Mesenchymal stem cell (in vitro differentiated cells and primary cell): ENCODE data around the gene C3orf70.

Experiments
- DNase-seq: peaks from one replicate; pipeline ENCODE4 v3.0.0-alpha.2; 2013
- H2AFZ ChIP-seq: one replicate; pipeline ENCODE4 v1.6.1; 2013; ENCODE audit warnings: low read depth, mild to moderate bottlenecking, control low read depth, inconsistent platforms, low read length, moderate library complexity
- H2AK5ac ChIP-seq: 2 replicates; pipeline ENCODE4 v1.6.1; 2013; ENCODE audit warnings: low read length, moderate library complexity, mild to moderate bottlenecking, inconsistent platforms; ENCODE audit not compliant: severe bottlenecking
- H2BK120ac ChIP-seq: one replicate; pipeline ENCODE4 v1.6.1; 2013; ENCODE audit warnings: low read depth, mild to moderate bottlenecking, inconsistent platforms, low read length, moderate library complexity
- H2BK12ac ChIP-seq, 2 experiments: one replicate each; pipeline ENCODE4 v1.6.1; 2013; ENCODE audit warnings: inconsistent platforms in 2 of 2, low read length in 2 of 2, mild to moderate bottlenecking in 2 of 2, moderate library complexity in 2 of 2, control low read depth in 1 of 2
- H2BK15ac ChIP-seq: one replicate; pipeline ENCODE4 v1.6.1; 2013; ENCODE audit warnings: mild to moderate bottlenecking, low read depth, inconsistent platforms; ENCODE audit not compliant: poor library complexity, severe bottlenecking
- H2BK5ac ChIP-seq: 2 replicates; pipeline ENCODE4 v1.6.1; 2013; ENCODE audit warnings: low read depth, mild to moderate bottlenecking, low read length, control low read depth, inconsistent platforms; ENCODE audit not compliant: poor library complexity, severe bottlenecking
- H3K14ac ChIP-seq, 2 experiments: one replicate each; pipeline ENCODE4 v1.6.1; 2013; ENCODE audit warnings: inconsistent platforms in 2 of 2, low read length in 2 of 2, control low read depth in 1 of 2, mild to moderate bottlenecking in 1 of 2, moderate library complexity in 1 of 2
- H3K18ac ChIP-seq, 2 experiments: one replicate each; pipeline ENCODE4 v1.6.1; 2013; ENCODE audit warnings: inconsistent platforms in 2 of 2, low read length in 2 of 2, control low read depth in 1 of 2, low read depth in 1 of 2, mild to moderate bottlenecking in 1 of 2
- H3K23ac ChIP-seq, 2 experiments: one replicate each; pipeline ENCODE4 v1.6.1; 2013; ENCODE audit warnings: inconsistent platforms in 2 of 2, low read length in 2 of 2, mild to moderate bottlenecking in 2 of 2, moderate library complexity in 2 of 2, control low read depth in 1 of 2
- H3K27ac ChIP-seq: 2 replicates; pipeline ENCODE4 v1.5.1; 2013; ENCODE audit warnings: mild to moderate bottlenecking, moderate library complexity, low read length, control low read depth, inconsistent platforms; ENCODE audit not compliant: poor library complexity, severe bottlenecking
- H3K27me3 ChIP-seq, 2 experiments: 2 replicates each; pipeline versions ENCODE4 v1.6.1 to v1.7.0; 2013; ENCODE audit warnings: low read length in 2 of 2, mild to moderate bottlenecking in 2 of 2, moderate library complexity in 2 of 2, control low read depth in 1 of 2, inconsistent platforms in 1 of 2; ENCODE audit not compliant: control insufficient read depth in 1 of 2, insufficient read depth in 1 of 2
- H3K36me3 ChIP-seq, 2 experiments: 2 replicates each; pipeline versions ENCODE4 v1.6.1 to v1.7.0; 2013; ENCODE audit warnings: low read length in 2 of 2, control low read depth in 1 of 2, inconsistent platforms in 1 of 2, low read depth in 1 of 2, mild to moderate bottlenecking in 1 of 2; ENCODE audit not compliant: insufficient read depth in 2 of 2, control insufficient read depth in 1 of 2
- H3K4ac ChIP-seq, 2 experiments: one replicate each; pipeline ENCODE4 v1.6.1; 2013; ENCODE audit warnings: inconsistent platforms in 2 of 2, low read length in 2 of 2, mild to moderate bottlenecking in 2 of 2, moderate library complexity in 2 of 2, control low read depth in 1 of 2, low read depth in 1 of 2
- H3K4me1 ChIP-seq: 2 replicates; pipeline ENCODE4 v1.6.1; 2013; ENCODE audit warnings: low read depth, low read length, control low read depth; ENCODE audit not compliant: control insufficient read depth, insufficient read depth
- H3K4me2 ChIP-seq: 2 replicates; pipeline ENCODE4 v1.6.1; 2013; ENCODE audit warnings: low read length, mild to moderate bottlenecking, inconsistent platforms; ENCODE audit not compliant: poor library complexity, severe bottlenecking
- H3K4me3 ChIP-seq, 2 experiments: 2 replicates each; pipeline versions ENCODE4 v1.5.1 to v1.7.0; 2013; ENCODE audit warnings: low read length in 2 of 2, mild to moderate bottlenecking in 2 of 2, control low read depth in 1 of 2, low read depth in 1 of 2; ENCODE audit not compliant: insufficient read depth in 1 of 2
- H3K79me1 ChIP-seq: replicated peaks from 2 replicates; pipeline ENCODE4 v1.6.1; 2013; ENCODE audit warnings: mild to moderate bottlenecking, control low read depth, low read length, inconsistent platforms; ENCODE audit not compliant: poor library complexity, severe bottlenecking
- H3K9ac ChIP-seq: 2 replicates; pipeline ENCODE4 v1.7.0; 2013; ENCODE audit warnings: mild to moderate bottlenecking, low read length, moderate library complexity
- H3K9me3 ChIP-seq: 2 replicates; pipeline ENCODE4 v1.7.0; 2013; ENCODE audit warnings: mild to moderate bottlenecking, low read length; ENCODE audit not compliant: control insufficient read depth
- H4K8ac ChIP-seq: one replicate; pipeline ENCODE4 v1.6.1; 2013; ENCODE audit warnings: inconsistent platforms, mild to moderate bottlenecking, low read length, moderate library complexity
- H4K91ac ChIP-seq: one replicate; pipeline ENCODE4 v1.6.1; 2013; ENCODE audit warnings: mild to moderate bottlenecking, low read length, inconsistent platforms
- WGBS: methylation state at CpG from one replicate; pipeline ENCODE4 v1.1.7; 2013; ENCODE audit warnings: mixed read lengths; 5-methylcytosine and 5-hydroxymethylcytosine counted together

C3orf70 gene

DNA sequence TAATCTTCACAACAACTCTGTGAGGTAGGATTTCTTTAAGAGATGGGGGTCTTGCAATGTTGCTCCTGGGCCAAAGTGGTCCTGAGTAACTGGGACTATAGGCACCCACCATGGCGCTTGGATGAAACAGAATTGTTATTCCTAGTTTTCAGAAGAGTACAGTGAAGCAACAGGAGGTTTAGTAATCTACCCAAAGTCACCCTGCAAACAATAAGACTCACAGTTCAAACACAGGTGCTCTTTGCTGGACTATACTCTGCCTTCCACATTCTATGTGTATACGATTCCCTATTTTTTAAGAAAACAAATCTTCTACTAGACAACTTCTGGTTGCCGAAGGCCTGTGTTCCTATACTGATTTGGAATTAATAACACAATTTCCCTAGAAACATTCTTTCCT lies 8.1 kb downstream of the C3orf70 start:
- no peak overlapping the region for H3K4me2 ChIP-seq
- DNase-seq = no peak
- no peak overlapping the region for H2AFZ ChIP-seq
- no peak overlapping the region for H3K23ac ChIP-seq
- no peak overlapping the region for H2BK12ac ChIP-seq
- 86% methylated on average over 2 of the region's 3 CpGs for WGBS
- H3K14ac ChIP-seq = no peak overlapping the region
- H2BK5ac ChIP-seq = no peak overlapping the region
- peaks cover 0 to 4% of the 10 kb centered on the region in 2 experiments for H3K27me3 ChIP-seq
- no peak overlapping the region for H3K4me3 ChIP-seq
- H3K4me1 ChIP-seq = no peaks in the 10 kb centered on the region
- H3K18ac ChIP-seq = no peak overlapping the region
- no peak overlapping the region for H3K27ac ChIP-seq
- no peak overlapping the region for H3K9ac ChIP-seq
- H3K4ac ChIP-seq = no peak overlapping the region
- H2BK15ac ChIP-seq = no peak overlapping the region
- H3K9me3 ChIP-seq = no peaks in the 10 kb centered on the region
- no peaks in the 10 kb centered on the region for H3K36me3 ChIP-seq
- no peak overlapping the region for H2AK5ac ChIP-seq
- H3K79me1 ChIP-seq = no peaks in the 10 kb centered on the region
- H4K91ac ChIP-seq = no peak overlapping the region
- no peak overlapping the region for H4K8ac ChIP-seq
- H2BK120ac ChIP-seq = no peak overlapping the region

DNA sequence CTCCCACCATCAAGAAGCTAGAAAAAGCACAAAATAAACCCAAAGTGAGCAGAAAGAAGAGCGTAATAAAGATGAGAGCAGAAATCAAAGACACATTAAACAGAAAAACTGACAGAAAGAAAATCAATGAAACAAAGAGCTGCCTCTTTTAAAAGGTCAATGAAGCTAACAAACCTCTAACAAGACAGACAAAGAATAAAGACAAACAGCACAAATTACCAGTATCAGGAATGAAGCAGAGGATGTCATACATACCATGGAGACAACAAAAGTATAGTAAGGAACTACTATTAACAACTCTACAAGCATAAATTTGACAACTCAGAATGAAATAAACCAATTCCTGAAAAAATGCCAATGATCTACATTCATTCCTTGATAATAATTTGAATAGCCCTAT lies 15.0 kb downstream of the C3orf70 start:
- no peak for DNase-seq
- Histone ChIP-seq H2BK15ac (no peak overlapping the region), H2AFZ (no peak overlapping the region), H3K4me1 (no peaks in the 10 kb centered on the region), H2BK120ac (no peak overlapping the region), H2AK5ac (no peak overlapping the region), H3K18ac (no peak overlapping the region), H3K4me3 (no peak overlapping the region), H2BK5ac (no peak overlapping the region), H3K4ac (no peak overlapping the region), H3K14ac (no peak overlapping the region), H3K23ac (no peak overlapping the region), H2BK12ac (no peak overlapping the region), H3K79me1 (no peaks in the 10 kb centered on the region), H3K4me2 (no peak overlapping the region), H3K9ac (no peak overlapping the region), H3K9me3 (no peaks in the 10 kb centered on the region), H3K27ac (no peak overlapping the region), H3K27me3 (no peaks in the 10 kb centered on the region), H4K8ac (no peak overlapping the region), H4K91ac (no peak overlapping the region), H3K36me3 (no peaks in the 10 kb centered on the region)
- WGBS = 82% methylated on average over 1 of the region's 1 CpG

DNA sequence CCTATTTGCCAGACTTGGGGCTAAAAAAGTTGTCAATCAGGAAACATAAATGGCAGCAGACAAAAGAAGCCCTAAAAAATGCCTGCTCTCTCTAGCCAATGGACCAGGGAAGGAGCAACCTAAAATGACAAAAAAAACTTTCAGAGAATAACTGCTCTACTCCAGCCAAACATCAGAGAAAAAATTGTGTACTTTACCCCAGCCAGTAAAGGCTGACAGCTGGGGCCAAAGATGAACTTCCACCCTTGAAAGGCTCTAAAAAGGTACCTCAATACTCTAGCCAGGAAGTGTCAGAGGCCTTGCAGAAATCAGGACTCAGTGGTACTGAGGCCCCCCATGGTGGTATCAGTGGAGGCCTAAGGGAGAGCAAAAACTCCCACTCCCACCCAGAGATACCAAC lies 18.4 kb downstream of the C3orf70 start:
- H2BK15ac ChIP-seq = no peak overlapping the region
- no peaks in the 10 kb centered on the region for H3K36me3 ChIP-seq
- no peak overlapping the region for H3K14ac ChIP-seq
- no peak overlapping the region for H3K4ac ChIP-seq
- no peak overlapping the region for H2BK5ac ChIP-seq
- no peak overlapping the region for H3K18ac ChIP-seq
- H2BK12ac ChIP-seq = no peak overlapping the region
- H2BK120ac ChIP-seq = no peak overlapping the region
- H3K27me3 ChIP-seq = no peaks in the 10 kb centered on the region
- no peak overlapping the region for H3K23ac ChIP-seq
- H2AK5ac ChIP-seq = no peak overlapping the region
- no peak overlapping the region for H4K8ac ChIP-seq
- no peaks in the 10 kb centered on the region for H3K79me1 ChIP-seq
- H3K4me1 ChIP-seq = no peaks in the 10 kb centered on the region
- no peak overlapping the region for H3K4me3 ChIP-seq
- DNase-seq = no peak
- no peak overlapping the region for H3K27ac ChIP-seq
- H3K9me3 ChIP-seq = no peaks in the 10 kb centered on the region
- H2AFZ ChIP-seq = no peak overlapping the region
- no peak overlapping the region for H3K9ac ChIP-seq
- no peak overlapping the region for H4K91ac ChIP-seq
- H3K4me2 ChIP-seq = no peak overlapping the region

DNA sequence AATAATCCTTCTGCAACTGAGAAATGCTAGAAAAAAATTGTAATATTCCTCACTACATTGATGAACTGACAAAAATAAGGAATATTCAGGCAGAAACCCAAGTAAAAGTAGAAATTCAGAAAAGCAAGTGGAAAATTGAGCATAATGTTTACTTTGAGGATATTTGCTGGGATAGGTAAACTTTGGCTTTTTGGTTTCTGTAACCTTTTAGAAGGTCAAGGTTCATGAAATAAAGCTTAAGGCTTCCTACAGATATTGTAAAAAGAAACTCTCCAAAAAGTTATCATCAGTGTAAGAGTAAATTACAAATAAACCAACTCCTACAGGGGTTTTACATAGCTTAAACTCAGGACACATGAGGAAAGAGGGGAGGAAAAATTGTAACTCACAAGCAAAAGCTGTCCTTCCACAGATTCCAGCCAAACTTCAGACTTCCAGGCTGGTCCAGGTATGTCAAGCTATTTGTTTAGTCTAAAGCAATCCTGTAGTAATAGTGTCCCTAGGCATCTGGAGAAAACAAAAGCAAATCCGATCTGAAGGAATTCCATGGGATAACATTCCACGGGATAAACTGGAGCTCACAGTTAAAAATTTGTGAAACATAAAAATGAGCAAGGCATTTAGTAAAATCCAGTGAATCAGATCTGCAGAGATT lies 21.1 kb downstream of the C3orf70 start:
- Histone ChIP-seq H2AFZ (no peak overlapping the region), H3K4me2 (no peak overlapping the region), H3K4ac (no peak overlapping the region), H3K4me3 (no peak overlapping the region), H3K36me3 (no peaks in the 10 kb centered on the region), H3K23ac (no peak overlapping the region), H3K79me1 (no peaks in the 10 kb centered on the region), H3K18ac (no peak overlapping the region), H2AK5ac (no peak overlapping the region), H2BK120ac (no peak overlapping the region), H3K4me1 (no peaks in the 10 kb centered on the region), H3K27ac (no peak overlapping the region), H2BK5ac (no peak overlapping the region), H3K27me3 (no peaks in the 10 kb centered on the region), H3K9me3 (no peaks in the 10 kb centered on the region), H2BK12ac (no peak overlapping the region), H3K14ac (no peak overlapping the region), H4K91ac (no peak overlapping the region), H4K8ac (no peak overlapping the region), H2BK15ac (no peak overlapping the region), H3K9ac (no peak overlapping the region)
- WGBS = 92% methylated on average over 2 of the region's 2 CpGs
- DNase-seq = no peak
